HEK293 (cell line): Measurements from ENCODE around the gene NCL.

Experiments
- CTCF ChIA-PET: fragments of 350-600 bp; formaldehyde crosslinking; extraction: SDS; loops from one replicate; lab custom pipeline; 2021; ENCODE audit warnings: antibody characterized with exemption; lab: Yijun Ruan, JAX
- POLR2A ChIA-PET: fragments of 300-600 bp; formaldehyde crosslinking; extraction: SDS; loops from one replicate; lab custom pipeline; 2020; ENCODE audit warnings: antibody characterized with exemption, inconsistent platforms; lab: Yijun Ruan, JAX
- H3K27ac ChIP-seq: fragments of 200-500 bp; sonication (Bioruptor generic); 2 replicates; pipeline ENCODE4 v1.5.1; 2014; ENCODE audit warnings: low read depth, low read length, control low read depth, inconsistent platforms; ENCODE audit errors: extremely low read depth
- H3K36me3 ChIP-seq, 2 experiments: fragments of 200-500 bp in 1 of 2; sonication (Bioruptor generic) in 1 of 2; 1 replicate in 1 of 2; 2 replicates in 1 of 2; pipeline ENCODE4 v1.5.1; 2014 to 2017; ENCODE audit warnings: inconsistent platforms in 2 of 2, low read length in 2 of 2; ENCODE audit not compliant: control insufficient read depth in 2 of 2, insufficient read depth in 1 of 2
- H3K4me1 ChIP-seq: fragments of 200-500 bp; sonication (Bioruptor generic); 2 replicates; pipeline ENCODE4 v1.5.1; 2014; ENCODE audit warnings: mild to moderate bottlenecking, low read length, inconsistent platforms; ENCODE audit not compliant: control insufficient read depth, insufficient read depth
- H3K4me3 ChIP-seq: 2 replicates; pipeline ENCODE4 v1.5.1; 2011; ENCODE audit warnings: low read depth, mild to moderate bottlenecking, control low read depth, low read length, moderate library complexity
- H3K9me3 ChIP-seq: fragments of 200-500 bp; sonication (Bioruptor generic); 2 replicates; pipeline ENCODE4 v1.5.1; 2014; ENCODE audit warnings: low read depth, low read length, inconsistent platforms; ENCODE audit not compliant: control insufficient read depth, insufficient read depth
- CTCF ChIP-seq: fragments of 450-650 bp; formaldehyde crosslinking; IDR thresholded peaks from 2 replicates; pipeline ENCODE4 v1.5.1; 2016; ENCODE audit warnings: missing biosample characterization, missing genetic modification characterization
- GFI1B ChIP-seq: fragments of 450-650 bp; formaldehyde crosslinking; IDR thresholded peaks from 2 replicates; pipeline ENCODE4 v1.5.1; 2016; ENCODE audit warnings: missing biosample characterization, missing genetic modification characterization
- IKZF3 ChIP-seq: fragments of 450-650 bp; IDR thresholded peaks from 2 replicates; pipeline ENCODE4 v1.5.0; 2018; ENCODE audit warnings: missing biosample characterization, mild to moderate bottlenecking, missing genetic modification characterization, moderate library complexity
- MYNN ChIP-seq: fragments of 450-650 bp; formaldehyde crosslinking; IDR thresholded peaks from 2 replicates; pipeline ENCODE4 v1.5.1; 2016; ENCODE audit warnings: missing biosample characterization, missing genetic modification characterization, borderline replicate concordance
- SP2 ChIP-seq: fragments of 450-650 bp; formaldehyde crosslinking; IDR thresholded peaks from 2 replicates; pipeline ENCODE4 v1.5.1; 2016; ENCODE audit warnings: missing biosample characterization, missing genetic modification characterization
- TSHZ1 ChIP-seq: fragments of 450-650 bp; formaldehyde crosslinking; IDR thresholded peaks from 2 replicates; pipeline ENCODE4 v1.5.1; 2016; ENCODE audit warnings: missing biosample characterization, missing genetic modification characterization, borderline replicate concordance
- WT1 ChIP-seq: fragments of 450-650 bp; formaldehyde crosslinking; IDR thresholded peaks from 2 replicates; pipeline ENCODE4 v1.5.1; 2016; ENCODE audit warnings: missing biosample characterization, missing genetic modification characterization
- ZBTB11 ChIP-seq: fragments of 450-650 bp; formaldehyde crosslinking; conservative IDR thresholded peaks from 2 replicates; pipeline ENCODE4 v1.5.1; 2016; ENCODE audit warnings: low read depth, missing biosample characterization, missing genetic modification characterization
- ZBTB48 ChIP-seq: fragments of 450-650 bp; formaldehyde crosslinking; IDR thresholded peaks from 2 replicates; pipeline ENCODE4 v1.5.1; 2016; ENCODE audit warnings: missing biosample characterization, missing genetic modification characterization
- ZFP37 ChIP-seq: fragments of 450-650 bp; formaldehyde crosslinking; IDR thresholded peaks from 2 replicates; pipeline ENCODE4 v1.5.1; 2016; ENCODE audit warnings: missing biosample characterization, missing genetic modification characterization
- ZNF169 ChIP-seq: fragments of 450-650 bp; formaldehyde crosslinking; IDR thresholded peaks from 2 replicates; pipeline ENCODE4 v1.5.1; 2016; ENCODE audit warnings: missing biosample characterization, missing genetic modification characterization
- ZNF311 ChIP-seq: fragments of 450-650 bp; formaldehyde crosslinking; IDR thresholded peaks from 2 replicates; pipeline ENCODE4 v1.5.1; 2017; ENCODE audit warnings: missing biosample characterization, missing genetic modification characterization, borderline replicate concordance
- ZNF404 ChIP-seq: fragments of 450-650 bp; formaldehyde crosslinking; IDR thresholded peaks from 2 replicates; pipeline ENCODE4 v1.5.1; 2017; ENCODE audit warnings: missing biosample characterization, missing genetic modification characterization
- ZNF423 ChIP-seq: fragments of 450-650 bp; formaldehyde crosslinking; IDR thresholded peaks from 2 replicates; pipeline ENCODE4 v1.5.1; 2016; ENCODE audit warnings: missing biosample characterization, missing genetic modification characterization
- ZNF48 ChIP-seq: fragments of 450-650 bp; formaldehyde crosslinking; IDR thresholded peaks from 2 replicates; pipeline ENCODE4 v1.5.1; 2016; ENCODE audit warnings: missing biosample characterization, missing genetic modification characterization
- ZNF596 ChIP-seq: fragments of 450-650 bp; IDR thresholded peaks from 2 replicates; pipeline ENCODE4 v1.5.0; 2018; ENCODE audit warnings: missing biosample characterization, mild to moderate bottlenecking, missing genetic modification characterization, moderate library complexity
- ZNF600 ChIP-seq: fragments of 450-650 bp; formaldehyde crosslinking; IDR thresholded peaks from 2 replicates; pipeline ENCODE4 v1.5.1; 2016; ENCODE audit warnings: missing biosample characterization, missing genetic modification characterization
- ZNF777 ChIP-seq: fragments of 450-650 bp; formaldehyde crosslinking; IDR thresholded peaks from 2 replicates; pipeline ENCODE4 v1.5.1; 2017; ENCODE audit warnings: missing biosample characterization, missing genetic modification characterization, borderline replicate concordance
- ZNF830 ChIP-seq: fragments of 450-650 bp; IDR thresholded peaks from 2 replicates; pipeline ENCODE4 v1.5.0; 2018; ENCODE audit warnings: missing biosample characterization, missing genetic modification characterization, low read depth, mild to moderate bottlenecking, moderate library complexity
- TF ChIP-seq, protein P1 (sequence below): fragments of 450-650 bp; formaldehyde crosslinking; IDR thresholded peaks from 2 replicates; pipeline ENCODE4 v1.5.1; 2016; ENCODE audit warnings: missing biosample characterization, missing genetic modification characterization
- TF ChIP-seq, protein P2 (sequence below): fragments of 450-650 bp; formaldehyde crosslinking; IDR thresholded peaks from 2 replicates; pipeline ENCODE4 v1.5.1; 2016; ENCODE audit warnings: missing biosample characterization, missing genetic modification characterization

NCL gene

GRCh38 chr2:231411831-231412617, 52.3 kb downstream of the NCL start:
- Histone ChIP-seq H3K36me3 (no peaks in the 10 kb centered on the region), H3K9me3 (no peaks in the 10 kb centered on the region), H3K27ac (no peak overlapping the region; the same call in 1 of the 2 replicates), H3K4me1 (no peaks in the 10 kb centered on the region), H3K4me3 (peak overlapping the region; percentile 67)
- ChIA-PET POLR2A (interaction anchor here (0.6 to 1.5 kb wide), 2 partner anchors 9 to 42 kb away, joined by 3 to 5 read pairs; no protein-coding TSS in a partner anchor), CTCF (interaction anchor here (0.6 to 5.2 kb wide), 56 partner anchors 9 to 1486 kb away, joined by 3 to 48 read pairs (median 4); partner anchors contain the start of gene SPATA3)
- TF ChIP-seq ZBTB11 (tag by site-specific recombination) (no peak), ZNF777 (peak; percentile 77; the same call in 1 of the 2 replicates), GFI1B (no peak), ZNF404 (tag by site-specific recombination) (no peak), ZNF596 (no peak), TSHZ1 (no peak), CTCF (tag by site-specific recombination) (peak; percentile 95), MYNN (tag by site-specific recombination) (no peak), ZNF600 (no peak), ZNF830 (tag by site-specific recombination) (no peak), ZNF48 (no peak), WT1 (no peak), ZNF311 (tag by site-specific recombination) (no peak), IKZF3 (tag by site-specific recombination) (no peak), ZNF169 (tag by site-specific recombination) (no peak), ZFP37 (tag by site-specific recombination) (no peak), ZNF423 (tag by site-specific recombination) (no peak), SP2 (tag by site-specific recombination) (no peak), ZBTB48 (tag by site-specific recombination) (0 out of 2 replicates have a peak, but pooled peaks have one; percentile 33)
- TF ChIP-seq, protein P1, sequence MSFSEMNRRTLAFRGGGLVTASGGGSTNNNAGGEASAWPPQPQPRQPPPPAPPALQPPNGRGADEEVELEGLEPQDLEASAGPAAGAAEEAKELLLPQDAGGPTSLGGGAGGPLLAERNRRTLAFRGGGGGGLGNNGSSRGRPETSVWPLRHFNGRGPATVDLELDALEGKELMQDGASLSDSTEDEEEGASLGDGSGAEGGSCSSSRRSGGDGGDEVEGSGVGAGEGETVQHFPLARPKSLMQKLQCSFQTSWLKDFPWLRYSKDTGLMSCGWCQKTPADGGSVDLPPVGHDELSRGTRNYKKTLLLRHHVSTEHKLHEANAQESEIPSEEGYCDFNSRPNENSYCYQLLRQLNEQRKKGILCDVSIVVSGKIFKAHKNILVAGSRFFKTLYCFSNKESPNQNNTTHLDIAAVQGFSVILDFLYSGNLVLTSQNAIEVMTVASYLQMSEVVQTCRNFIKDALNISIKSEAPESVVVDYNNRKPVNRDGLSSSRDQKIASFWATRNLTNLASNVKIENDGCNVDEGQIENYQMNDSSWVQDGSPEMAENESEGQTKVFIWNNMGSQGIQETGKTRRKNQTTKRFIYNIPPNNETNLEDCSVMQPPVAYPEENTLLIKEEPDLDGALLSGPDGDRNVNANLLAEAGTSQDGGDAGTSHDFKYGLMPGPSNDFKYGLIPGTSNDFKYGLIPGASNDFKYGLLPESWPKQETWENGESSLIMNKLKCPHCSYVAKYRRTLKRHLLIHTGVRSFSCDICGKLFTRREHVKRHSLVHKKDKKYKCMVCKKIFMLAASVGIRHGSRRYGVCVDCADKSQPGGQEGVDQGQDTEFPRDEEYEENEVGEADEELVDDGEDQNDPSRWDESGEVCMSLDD (tag by site-specific recombination) = 0 out of 2 replicates have a peak, but pooled peaks have one; percentile 22
- TF ChIP-seq, protein P2, sequence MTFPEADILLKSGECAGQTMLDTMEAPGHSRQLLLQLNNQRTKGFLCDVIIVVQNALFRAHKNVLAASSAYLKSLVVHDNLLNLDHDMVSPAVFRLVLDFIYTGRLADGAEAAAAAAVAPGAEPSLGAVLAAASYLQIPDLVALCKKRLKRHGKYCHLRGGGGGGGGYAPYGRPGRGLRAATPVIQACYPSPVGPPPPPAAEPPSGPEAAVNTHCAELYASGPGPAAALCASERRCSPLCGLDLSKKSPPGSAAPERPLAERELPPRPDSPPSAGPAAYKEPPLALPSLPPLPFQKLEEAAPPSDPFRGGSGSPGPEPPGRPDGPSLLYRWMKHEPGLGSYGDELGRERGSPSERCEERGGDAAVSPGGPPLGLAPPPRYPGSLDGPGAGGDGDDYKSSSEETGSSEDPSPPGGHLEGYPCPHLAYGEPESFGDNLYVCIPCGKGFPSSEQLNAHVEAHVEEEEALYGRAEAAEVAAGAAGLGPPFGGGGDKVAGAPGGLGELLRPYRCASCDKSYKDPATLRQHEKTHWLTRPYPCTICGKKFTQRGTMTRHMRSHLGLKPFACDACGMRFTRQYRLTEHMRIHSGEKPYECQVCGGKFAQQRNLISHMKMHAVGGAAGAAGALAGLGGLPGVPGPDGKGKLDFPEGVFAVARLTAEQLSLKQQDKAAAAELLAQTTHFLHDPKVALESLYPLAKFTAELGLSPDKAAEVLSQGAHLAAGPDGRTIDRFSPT (tag by site-specific recombination) = peak; percentile 65; the same call in 1 of the 2 replicates
